ENCODE data around the gene ST3GAL2. TPM values are rescaled to one million over a fixed set of nuclear protein-coding genes. Genes with fewer than 3 reads are reported as not detected.

Gene ST3GAL2
- total and polyA plus RNA-seq, 2 donors (not counting 1 experiment from before 2014, with no cell fraction given): 18.2 to 71.3 TPM

- 92% methylated on average over 15 of the region's 16 CpGs for WGBS (ENCODE audit: insufficient coverage)
- intact Hi-C loops (cut with micrococcal nuclease): no loop called here
- Histone ChIP-seq H3K4me1 (ENCODE audit: control insufficient read depth in 2 of 2, insufficient read depth in 2 of 2, low read length in 2 of 2) (no peaks in the 10 kb centered on the region), H2AFZ (ENCODE audit: insufficient read depth, low read depth, low read length, poor library complexity, severe bottlenecking) (no peak overlapping the region), H4K20me1 (ENCODE audit: control insufficient read depth, insufficient read depth, low read length, poor library complexity, severe bottlenecking) (no peaks in the 10 kb centered on the region), H3K79me2 (ENCODE audit: control insufficient read depth, insufficient read depth, low read length) (no peaks in the 10 kb centered on the region), H3K27ac (ENCODE audit: low read length in 2 of 2) (no peak overlapping the region), H3K4me2 (replicated peaks; ENCODE audit: low read depth, low read length, poor library complexity, severe bottlenecking) (no peak overlapping the region), H3K27me3 (replicated peaks in 1 of 4; ENCODE audit: control extremely low read depth in 1 of 4, control insufficient read depth in 3 of 4, insufficient read depth in 4 of 4, low read length in 3 of 4) (no peaks in the 10 kb centered on the region), H3K4me3 (ENCODE audit: control extremely low read depth in 1 of 5, extremely low read depth in 1 of 5, insufficient read depth in 1 of 5, low read depth in 2 of 5, low read length in 4 of 5) (no peak overlapping the region), H3K9ac (ENCODE audit: low read length) (no peak overlapping the region), H3K9me3 (ENCODE audit: control extremely low read depth in 1 of 3, control insufficient read depth in 2 of 3, insufficient read depth in 1 of 3, low read length in 2 of 3) (no peaks in the 10 kb centered on the region), H3K36me3 (replicated peaks in 1 of 2; ENCODE audit: control extremely low read depth in 1 of 2, control insufficient read depth in 1 of 2, extremely low read depth in 1 of 2, insufficient read depth in 2 of 2, low read length in 1 of 2) (peaks cover 0 to 4% of the 10 kb centered on the region in 2 experiments)
- H3K4me1 Mint-ChIP-seq: no peaks in the 10 kb centered on the region
- no peak for ATAC-seq (ENCODE audit: low read depth)
- POLR2A ChIA-PET: no interaction called here
- H3K4me3 Mint-ChIP-seq: no peak overlapping the region
- CTCF ChIA-PET: interaction anchor here (0.6 to 1.3 kb wide), 5 partner anchors 38 to 99 kb away, joined by 3 to 5 read pairs (median 3); partner anchors contain the start of genes COG4 and SF3B3
- H3K9me3 Mint-ChIP-seq (ENCODE audit: insufficient read depth): no peaks in the 10 kb centered on the region
- DNase-seq: no peak
- TF ChIP-seq, protein P1, sequence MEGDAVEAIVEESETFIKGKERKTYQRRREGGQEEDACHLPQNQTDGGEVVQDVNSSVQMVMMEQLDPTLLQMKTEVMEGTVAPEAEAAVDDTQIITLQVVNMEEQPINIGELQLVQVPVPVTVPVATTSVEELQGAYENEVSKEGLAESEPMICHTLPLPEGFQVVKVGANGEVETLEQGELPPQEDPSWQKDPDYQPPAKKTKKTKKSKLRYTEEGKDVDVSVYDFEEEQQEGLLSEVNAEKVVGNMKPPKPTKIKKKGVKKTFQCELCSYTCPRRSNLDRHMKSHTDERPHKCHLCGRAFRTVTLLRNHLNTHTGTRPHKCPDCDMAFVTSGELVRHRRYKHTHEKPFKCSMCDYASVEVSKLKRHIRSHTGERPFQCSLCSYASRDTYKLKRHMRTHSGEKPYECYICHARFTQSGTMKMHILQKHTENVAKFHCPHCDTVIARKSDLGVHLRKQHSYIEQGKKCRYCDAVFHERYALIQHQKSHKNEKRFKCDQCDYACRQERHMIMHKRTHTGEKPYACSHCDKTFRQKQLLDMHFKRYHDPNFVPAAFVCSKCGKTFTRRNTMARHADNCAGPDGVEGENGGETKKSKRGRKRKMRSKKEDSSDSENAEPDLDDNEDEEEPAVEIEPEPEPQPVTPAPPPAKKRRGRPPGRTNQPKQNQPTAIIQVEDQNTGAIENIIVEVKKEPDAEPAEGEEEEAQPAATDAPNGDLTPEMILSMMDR (IDR thresholded peaks at IDR 0.05): no peak
- TF ChIP-seq EZH2 (IDR thresholded peaks at IDR 0.05; ENCODE audit: borderline replicate concordance, insufficient read depth, low read depth, low read length, poor library complexity, severe bottlenecking): no peak
- no peaks in the 10 kb centered on the region for H3K27me3 Mint-ChIP-seq
- no peak overlapping the region for H3K27ac Mint-ChIP-seq
These were observed 30.1 kb upstream of the ST3GAL2 start for GRCh38 chr16:70468776-70469525.

DNA sequence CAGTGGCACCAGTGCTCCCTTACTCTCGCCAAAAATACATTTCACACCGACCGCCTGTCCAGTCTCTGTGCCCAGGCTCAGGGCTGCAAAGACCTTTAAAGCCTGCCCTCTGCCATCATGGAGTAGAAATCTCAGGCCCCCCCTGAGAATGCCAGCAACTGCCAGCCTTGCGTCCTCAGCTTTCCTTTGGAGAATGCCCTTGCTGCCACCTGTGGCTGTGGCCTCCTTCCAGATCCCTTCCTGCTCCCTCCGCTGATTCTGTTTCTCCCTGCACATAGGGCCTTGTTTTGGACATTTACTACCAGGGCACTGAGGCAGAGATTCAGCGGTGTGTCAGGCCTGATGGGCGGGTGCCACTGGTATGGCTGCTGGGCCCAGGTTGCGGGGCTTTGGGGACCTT, 28.7 kb upstream of the ST3GAL2 start:
- Histone ChIP-seq H3K4me2 (replicated peaks; ENCODE audit: low read depth, low read length, poor library complexity, severe bottlenecking) (no peak overlapping the region), H3K4me1 (ENCODE audit: control insufficient read depth in 2 of 2, insufficient read depth in 2 of 2, low read length in 2 of 2) (no peaks in the 10 kb centered on the region), H3K79me2 (ENCODE audit: control insufficient read depth, insufficient read depth, low read length) (no peaks in the 10 kb centered on the region), H3K4me3 (ENCODE audit: control extremely low read depth in 1 of 5, extremely low read depth in 1 of 5, insufficient read depth in 1 of 5, low read depth in 2 of 5, low read length in 4 of 5) (no peak overlapping the region), H2AFZ (ENCODE audit: insufficient read depth, low read depth, low read length, poor library complexity, severe bottlenecking) (no peak overlapping the region), H4K20me1 (ENCODE audit: control insufficient read depth, insufficient read depth, low read length, poor library complexity, severe bottlenecking) (no peaks in the 10 kb centered on the region), H3K9ac (ENCODE audit: low read length) (no peak overlapping the region), H3K27ac (ENCODE audit: low read length in 2 of 2) (no peak overlapping the region), H3K9me3 (ENCODE audit: control extremely low read depth in 1 of 3, control insufficient read depth in 2 of 3, insufficient read depth in 1 of 3, low read length in 2 of 3) (no peaks in the 10 kb centered on the region), H3K36me3 (replicated peaks in 1 of 2; ENCODE audit: control extremely low read depth in 1 of 2, control insufficient read depth in 1 of 2, extremely low read depth in 1 of 2, insufficient read depth in 2 of 2, low read length in 1 of 2) (peaks cover 0 to 10% of the 10 kb centered on the region in 2 experiments), H3K27me3 (replicated peaks in 1 of 4; ENCODE audit: control extremely low read depth in 1 of 4, control insufficient read depth in 3 of 4, insufficient read depth in 4 of 4, low read length in 3 of 4) (no peaks in the 10 kb centered on the region)
- H3K4me3 Mint-ChIP-seq: no peak overlapping the region
- H3K27me3 Mint-ChIP-seq: no peaks in the 10 kb centered on the region
- TF ChIP-seq, protein P1 (IDR thresholded peaks at IDR 0.05): no peak
- no peak for TF ChIP-seq EZH2 (IDR thresholded peaks at IDR 0.05; ENCODE audit: borderline replicate concordance, insufficient read depth, low read depth, low read length, poor library complexity, severe bottlenecking)
- DNase-seq (no peak), ATAC-seq (ENCODE audit: low read depth) (no peak)
- CTCF ChIA-PET: interaction anchor here (1.4 to 1.7 kb wide), 2 partner anchors 73 to 87 kb away, joined by 4 read pairs; no protein-coding TSS in a partner anchor
- intact Hi-C loops (cut with micrococcal nuclease): no loop called here
- no peaks in the 10 kb centered on the region for H3K4me1 Mint-ChIP-seq
- POLR2A ChIA-PET: no interaction called here
- 96% methylated on average over 8 of the region's 8 CpGs for WGBS (ENCODE audit: insufficient coverage)
- no peaks in the 10 kb centered on the region for H3K9me3 Mint-ChIP-seq (ENCODE audit: insufficient read depth)
- H3K27ac Mint-ChIP-seq: no peak overlapping the region

Measured in B cell (primary cell).